HepG2 (cell line): Measurements from ENCODE around the gene NLRP6.

Source experiments
- ARID2 ChIP-seq: sonication (generic); formaldehyde crosslinking; IDR thresholded peaks from 2 replicates; pipeline ENCODE4 v1.8.1; 2022; ENCODE audit warnings: mild to moderate bottlenecking, missing genetic modification reagents, borderline replicate concordance
- MXD1 ChIP-seq: sonication (generic); formaldehyde crosslinking; IDR thresholded peaks from 2 replicates; pipeline ENCODE4 v1.4.0; 2020; ENCODE audit warnings: mild to moderate bottlenecking, missing genetic modification reagents
- POLR2AphosphoS5 ChIP-seq: IDR thresholded peaks from 2 replicates; pipeline ENCODE4 v1.6.1; 2012; ENCODE audit warnings: low read depth, low read length
- SMAD1 ChIP-seq: sonication (generic); formaldehyde crosslinking; IDR thresholded peaks from 2 replicates; pipeline ENCODE4 v1.4.0; 2020; ENCODE audit warnings: missing genetic modification reagents, low read depth, mild to moderate bottlenecking, borderline replicate concordance
- TBL1XR1 ChIP-seq: fragments of 150-350 bp; IDR thresholded peaks from 2 replicates; pipeline ENCODE4 v1.6.1; 2014; ENCODE audit warnings: borderline replicate concordance, low read length; ENCODE audit not compliant: partially characterized antibody
- ZBTB37 ChIP-seq: sonication (generic); formaldehyde crosslinking; IDR thresholded peaks from 2 replicates; pipeline ENCODE4 v1.4.0; 2020; ENCODE audit warnings: mild to moderate bottlenecking, missing genetic modification reagents
- ZFP36L2 ChIP-seq: sonication (generic); formaldehyde crosslinking; IDR thresholded peaks from 2 replicates; pipeline ENCODE4 v1.4.0; 2020; ENCODE audit warnings: missing genetic modification reagents
- TF ChIP-seq, protein P1 (sequence below): sonication (generic); formaldehyde crosslinking; IDR thresholded peaks from 2 replicates; pipeline ENCODE4 v1.5.0; 2020; ENCODE audit warnings: mild to moderate bottlenecking, missing genetic modification reagents, moderate library complexity
- TF ChIP-seq, protein P2 (sequence below): sonication (generic); formaldehyde crosslinking; IDR thresholded peaks from 2 replicates; pipeline ENCODE4 v1.4.0; 2020; ENCODE audit warnings: missing genetic modification reagents, low read depth, mild to moderate bottlenecking, borderline replicate concordance
- TF ChIP-seq, protein P3 (sequence below): sonication (generic); formaldehyde crosslinking; IDR thresholded peaks from 2 replicates; pipeline ENCODE4 v1.4.0; 2020; ENCODE audit warnings: missing genetic modification reagents

GRCh38 chr11:330307-330693, 52.1 kb downstream of the NLRP6 start:
- TF ChIP-seq ZBTB37 (CRISPR knock-in tag) = no peak
- TF ChIP-seq, protein P1, sequence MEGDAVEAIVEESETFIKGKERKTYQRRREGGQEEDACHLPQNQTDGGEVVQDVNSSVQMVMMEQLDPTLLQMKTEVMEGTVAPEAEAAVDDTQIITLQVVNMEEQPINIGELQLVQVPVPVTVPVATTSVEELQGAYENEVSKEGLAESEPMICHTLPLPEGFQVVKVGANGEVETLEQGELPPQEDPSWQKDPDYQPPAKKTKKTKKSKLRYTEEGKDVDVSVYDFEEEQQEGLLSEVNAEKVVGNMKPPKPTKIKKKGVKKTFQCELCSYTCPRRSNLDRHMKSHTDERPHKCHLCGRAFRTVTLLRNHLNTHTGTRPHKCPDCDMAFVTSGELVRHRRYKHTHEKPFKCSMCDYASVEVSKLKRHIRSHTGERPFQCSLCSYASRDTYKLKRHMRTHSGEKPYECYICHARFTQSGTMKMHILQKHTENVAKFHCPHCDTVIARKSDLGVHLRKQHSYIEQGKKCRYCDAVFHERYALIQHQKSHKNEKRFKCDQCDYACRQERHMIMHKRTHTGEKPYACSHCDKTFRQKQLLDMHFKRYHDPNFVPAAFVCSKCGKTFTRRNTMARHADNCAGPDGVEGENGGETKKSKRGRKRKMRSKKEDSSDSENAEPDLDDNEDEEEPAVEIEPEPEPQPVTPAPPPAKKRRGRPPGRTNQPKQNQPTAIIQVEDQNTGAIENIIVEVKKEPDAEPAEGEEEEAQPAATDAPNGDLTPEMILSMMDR (CRISPR knock-in tag) = no peak
- TF ChIP-seq, protein P2, sequence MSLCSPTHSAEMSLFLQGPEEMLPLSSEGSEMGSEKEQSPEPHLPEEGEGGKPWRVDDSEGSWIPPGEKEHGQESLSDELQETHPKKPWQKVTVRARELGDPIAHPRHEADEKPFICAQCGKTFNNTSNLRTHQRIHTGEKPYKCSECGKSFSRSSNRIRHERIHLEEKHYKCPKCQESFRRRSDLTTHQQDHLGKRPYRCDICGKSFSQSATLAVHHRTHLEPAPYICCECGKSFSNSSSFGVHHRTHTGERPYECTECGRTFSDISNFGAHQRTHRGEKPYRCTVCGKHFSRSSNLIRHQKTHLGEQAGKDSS (CRISPR knock-in tag) = no peak
- TF ChIP-seq MXD1 = no peak
- no peak for TF ChIP-seq TBL1XR1
- TF ChIP-seq SMAD1 (CRISPR knock-in tag) = no peak
- TF ChIP-seq, protein P3, sequence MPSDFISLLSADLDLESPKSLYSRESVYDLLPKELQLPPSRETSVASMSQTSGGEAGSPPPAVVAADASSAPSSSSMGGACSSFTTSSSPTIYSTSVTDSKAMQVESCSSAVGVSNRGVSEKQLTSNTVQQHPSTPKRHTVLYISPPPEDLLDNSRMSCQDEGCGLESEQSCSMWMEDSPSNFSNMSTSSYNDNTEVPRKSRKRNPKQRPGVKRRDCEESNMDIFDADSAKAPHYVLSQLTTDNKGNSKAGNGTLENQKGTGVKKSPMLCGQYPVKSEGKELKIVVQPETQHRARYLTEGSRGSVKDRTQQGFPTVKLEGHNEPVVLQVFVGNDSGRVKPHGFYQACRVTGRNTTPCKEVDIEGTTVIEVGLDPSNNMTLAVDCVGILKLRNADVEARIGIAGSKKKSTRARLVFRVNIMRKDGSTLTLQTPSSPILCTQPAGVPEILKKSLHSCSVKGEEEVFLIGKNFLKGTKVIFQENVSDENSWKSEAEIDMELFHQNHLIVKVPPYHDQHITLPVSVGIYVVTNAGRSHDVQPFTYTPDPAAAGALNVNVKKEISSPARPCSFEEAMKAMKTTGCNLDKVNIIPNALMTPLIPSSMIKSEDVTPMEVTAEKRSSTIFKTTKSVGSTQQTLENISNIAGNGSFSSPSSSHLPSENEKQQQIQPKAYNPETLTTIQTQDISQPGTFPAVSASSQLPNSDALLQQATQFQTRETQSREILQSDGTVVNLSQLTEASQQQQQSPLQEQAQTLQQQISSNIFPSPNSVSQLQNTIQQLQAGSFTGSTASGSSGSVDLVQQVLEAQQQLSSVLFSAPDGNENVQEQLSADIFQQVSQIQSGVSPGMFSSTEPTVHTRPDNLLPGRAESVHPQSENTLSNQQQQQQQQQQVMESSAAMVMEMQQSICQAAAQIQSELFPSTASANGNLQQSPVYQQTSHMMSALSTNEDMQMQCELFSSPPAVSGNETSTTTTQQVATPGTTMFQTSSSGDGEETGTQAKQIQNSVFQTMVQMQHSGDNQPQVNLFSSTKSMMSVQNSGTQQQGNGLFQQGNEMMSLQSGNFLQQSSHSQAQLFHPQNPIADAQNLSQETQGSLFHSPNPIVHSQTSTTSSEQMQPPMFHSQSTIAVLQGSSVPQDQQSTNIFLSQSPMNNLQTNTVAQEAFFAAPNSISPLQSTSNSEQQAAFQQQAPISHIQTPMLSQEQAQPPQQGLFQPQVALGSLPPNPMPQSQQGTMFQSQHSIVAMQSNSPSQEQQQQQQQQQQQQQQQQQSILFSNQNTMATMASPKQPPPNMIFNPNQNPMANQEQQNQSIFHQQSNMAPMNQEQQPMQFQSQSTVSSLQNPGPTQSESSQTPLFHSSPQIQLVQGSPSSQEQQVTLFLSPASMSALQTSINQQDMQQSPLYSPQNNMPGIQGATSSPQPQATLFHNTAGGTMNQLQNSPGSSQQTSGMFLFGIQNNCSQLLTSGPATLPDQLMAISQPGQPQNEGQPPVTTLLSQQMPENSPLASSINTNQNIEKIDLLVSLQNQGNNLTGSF (CRISPR knock-in tag) = no peak
- TF ChIP-seq POLR2AphosphoS5 = no peak
- TF ChIP-seq ARID2 (CRISPR knock-in tag) = no peak
- TF ChIP-seq ZFP36L2 = no peak
